NCI-H1105 (cell line): ENCODE measurements around the gene OTOP1.
A peak's percentile ranks its signal among the peaks of the same experiment; 100 is the strongest.
"Not testable (repeated sequence)": the region's sequence is repeated elsewhere in the genome, so short reads cannot be mapped to it uniquely, and the experiment has no call there.

Experiments used
- DNase-seq: peaks from one replicate; lab custom pipeline; 2025; lab: John Stamatoyannopoulos, UW

The OTOP1 gene, protein sequence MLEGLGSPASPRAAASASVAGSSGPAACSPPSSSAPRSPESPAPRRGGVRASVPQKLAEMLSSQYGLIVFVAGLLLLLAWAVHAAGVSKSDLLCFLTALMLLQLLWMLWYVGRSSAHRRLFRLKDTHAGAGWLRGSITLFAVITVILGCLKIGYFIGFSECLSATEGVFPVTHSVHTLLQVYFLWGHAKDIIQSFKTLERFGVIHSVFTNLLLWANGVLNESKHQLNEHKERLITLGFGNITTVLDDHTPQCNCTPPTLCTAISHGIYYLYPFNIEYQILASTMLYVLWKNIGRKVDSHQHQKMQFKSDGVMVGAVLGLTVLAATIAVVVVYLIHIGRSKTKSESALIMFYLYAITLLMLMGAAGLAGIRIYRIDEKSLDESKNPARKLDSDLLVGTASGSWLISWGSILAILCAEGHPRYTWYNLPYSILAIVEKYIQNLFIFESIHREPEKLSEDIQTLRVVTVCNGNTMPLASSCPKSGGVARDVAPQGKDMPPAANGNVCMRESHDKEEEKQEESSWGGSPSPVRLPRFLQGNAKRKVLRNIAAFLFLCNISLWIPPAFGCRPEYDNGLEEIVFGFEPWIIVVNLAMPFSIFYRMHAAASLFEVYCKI

DNA sequence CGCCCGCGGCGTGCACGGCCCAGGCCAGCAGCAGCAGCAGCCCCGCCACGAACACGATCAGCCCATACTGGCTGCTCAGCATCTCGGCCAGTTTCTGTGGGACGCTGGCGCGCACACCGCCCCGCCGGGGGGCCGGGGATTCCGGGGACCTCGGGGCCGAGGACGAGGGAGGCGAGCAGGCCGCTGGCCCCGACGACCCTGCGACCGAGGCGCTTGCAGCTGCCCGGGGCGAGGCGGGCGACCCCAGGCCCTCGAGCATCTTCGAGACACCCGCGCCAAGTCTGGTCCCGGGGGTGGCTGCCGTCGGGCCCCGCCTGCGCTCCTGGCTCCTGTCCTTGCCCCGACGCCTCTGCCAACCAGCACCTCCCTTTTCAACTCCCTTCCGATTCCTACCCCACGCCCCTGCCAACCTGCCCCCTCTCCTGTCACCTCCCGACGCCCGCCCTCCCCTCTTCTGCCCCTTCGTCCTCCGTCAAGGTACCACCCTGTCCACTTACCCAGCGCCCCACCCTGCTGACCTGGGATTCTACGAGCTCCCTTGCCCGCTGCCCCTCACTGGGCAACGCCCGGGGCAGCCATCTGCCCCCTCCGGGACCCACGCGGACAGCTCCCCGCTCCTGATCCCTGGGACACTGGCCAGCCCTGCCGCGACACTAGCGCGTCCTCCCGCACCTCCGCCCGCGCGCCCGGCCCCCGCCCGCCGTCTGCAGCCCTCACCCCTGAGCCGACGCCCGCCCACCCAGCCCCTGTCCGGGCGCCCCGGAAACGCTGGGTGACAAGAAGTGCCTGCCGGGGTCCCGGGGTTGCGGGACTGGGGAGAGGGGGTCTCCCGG lies at the start of gene OTOP1:
Gene OTOP1 (minus strand): TSS at position 324 of the 833 bp plus-strand sequence. CDS start 65 bp downstream, at position 259.
- DNase-seq, result no peak

DNA sequence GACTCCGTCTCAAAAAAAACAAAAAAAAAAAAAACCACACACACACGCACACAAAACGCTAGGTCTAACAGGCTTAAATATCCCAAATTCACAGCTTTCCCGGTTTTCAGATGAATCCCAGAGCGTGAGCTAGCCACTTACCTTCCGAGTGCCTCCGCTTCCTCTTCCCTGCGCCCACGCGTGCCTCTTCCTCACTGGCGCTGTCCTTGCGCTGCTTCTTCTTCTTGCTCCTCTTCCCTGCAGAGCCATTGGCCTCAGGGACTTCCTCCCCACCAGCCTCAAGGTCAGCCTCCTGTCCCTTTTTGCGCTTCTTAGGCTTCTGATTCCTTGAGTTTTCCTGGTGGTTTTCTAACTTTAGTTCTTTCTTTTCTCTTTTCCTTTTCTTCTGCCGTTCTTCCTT lies 47.5 kb upstream of the OTOP1 start:
- DNase-seq, result no peak

DNA sequence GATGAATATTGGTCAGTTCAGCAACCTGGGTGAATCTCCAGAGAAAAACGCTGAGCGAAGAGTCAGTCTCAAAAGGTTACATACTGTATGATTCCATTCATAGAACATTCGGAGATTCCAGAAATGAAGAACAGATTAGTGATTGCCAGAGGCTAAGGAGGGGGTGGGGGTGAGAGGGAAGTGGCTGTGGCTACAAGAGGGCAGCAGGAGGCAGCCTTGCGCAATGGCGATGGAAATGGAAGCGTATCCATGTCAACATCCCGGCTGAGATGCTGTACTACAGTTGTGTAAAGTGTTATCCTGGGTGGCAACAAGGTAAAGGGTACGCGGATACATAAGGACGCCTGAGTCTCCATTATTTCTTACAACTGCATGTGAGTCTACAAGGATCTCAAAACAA lies 45.2 kb upstream of the OTOP1 start:
- no peak for DNase-seq

DNA sequence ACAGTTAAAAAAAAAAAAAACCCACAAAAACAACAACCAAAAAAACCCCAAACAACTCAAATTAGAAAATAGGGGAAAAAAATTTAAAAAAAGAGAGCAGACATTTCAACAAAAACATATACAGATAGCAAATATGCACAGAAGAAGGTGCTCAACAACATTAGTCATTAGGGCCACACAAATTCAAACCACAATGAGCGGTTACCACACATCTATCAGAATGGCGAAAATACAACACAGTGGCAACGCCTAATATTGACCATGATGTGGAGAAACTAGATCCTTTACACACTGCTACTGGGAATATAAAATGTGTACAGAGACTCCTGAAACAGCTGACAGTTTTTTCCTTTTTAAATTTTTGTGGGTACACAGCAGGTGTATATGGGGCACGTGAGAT lies 43.8 kb upstream of the OTOP1 start:
- no peak for DNase-seq

DNA sequence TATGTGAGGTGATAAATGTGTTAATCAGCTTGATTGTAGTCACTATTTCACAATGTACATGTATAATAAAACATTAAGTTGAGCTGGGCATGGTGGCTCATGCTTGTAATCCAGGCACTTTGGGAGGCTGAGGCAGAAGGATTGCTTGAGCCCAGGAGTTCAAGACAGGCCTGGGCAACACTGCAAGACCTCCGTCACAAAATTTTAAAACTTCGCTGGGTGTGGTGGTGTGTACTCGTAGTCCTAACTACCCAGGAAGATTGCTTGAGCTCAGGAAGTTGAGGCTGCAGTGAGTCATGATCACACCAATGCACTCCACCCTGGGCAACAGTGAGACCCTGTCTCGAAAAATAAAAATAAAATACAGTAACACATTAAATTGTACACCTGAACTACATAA lies 43.1 kb upstream of the OTOP1 start:
- DNase-seq, result no peak

DNA sequence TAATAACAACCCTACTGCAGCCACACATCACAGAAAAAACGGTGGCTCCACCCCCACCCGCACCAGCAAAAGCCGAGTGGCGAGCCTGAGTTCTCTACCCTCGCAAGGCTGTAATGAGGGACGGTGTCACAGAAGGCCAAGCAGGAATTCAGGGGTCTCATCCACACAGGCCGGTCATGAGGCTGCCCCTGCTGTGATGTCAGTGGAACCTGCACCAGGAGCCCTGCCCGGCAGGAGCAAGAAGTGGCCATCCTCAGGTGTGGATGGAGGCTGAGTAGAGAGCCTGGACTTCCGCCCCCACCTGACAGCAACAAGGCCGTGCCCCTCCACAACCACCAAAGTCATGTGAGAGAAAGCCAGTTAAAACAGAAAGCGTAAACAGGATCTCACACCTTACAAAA lies 42.6 kb upstream of the OTOP1 start:
- no peak for DNase-seq

DNA sequence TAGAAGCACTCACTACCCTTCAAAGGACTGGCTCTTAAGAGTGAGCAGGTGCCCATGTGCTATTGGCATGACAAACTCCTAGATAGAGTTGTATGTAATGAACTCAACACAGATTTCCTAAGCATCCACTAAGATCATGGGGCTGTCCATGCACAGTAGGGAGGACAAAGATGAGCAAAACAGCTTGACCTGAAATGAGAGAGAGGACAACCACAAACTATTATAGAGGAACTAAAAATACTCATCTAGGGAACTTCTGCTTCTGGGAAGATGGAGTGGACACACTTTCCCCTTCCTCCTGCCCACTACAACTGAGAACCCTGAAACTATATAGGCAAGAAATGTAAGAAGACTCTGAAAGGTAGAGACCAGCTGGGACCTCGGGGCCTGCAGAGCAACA lies 42.0 kb upstream of the OTOP1 start:
- no peak for DNase-seq

DNA sequence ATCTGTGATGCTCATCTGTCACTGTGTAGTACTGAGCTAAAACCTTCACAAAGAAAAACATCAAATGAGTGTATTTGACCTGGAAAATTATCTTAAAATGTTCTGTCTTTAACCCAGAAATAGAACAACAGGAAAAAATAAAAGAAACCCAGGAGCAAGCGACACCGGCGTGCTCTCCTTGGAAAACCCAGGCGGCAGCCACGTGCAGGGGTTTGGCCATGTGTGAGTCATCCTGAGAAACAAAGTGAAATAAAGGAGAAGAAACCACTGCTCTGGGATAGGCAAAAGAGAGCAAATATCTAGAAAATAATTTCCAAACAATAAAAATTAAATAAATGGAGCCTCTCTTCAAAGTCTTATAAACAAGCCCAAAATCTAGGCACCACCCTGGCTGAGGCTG lies 41.3 kb upstream of the OTOP1 start:
- DNase-seq, result no peak

DNA sequence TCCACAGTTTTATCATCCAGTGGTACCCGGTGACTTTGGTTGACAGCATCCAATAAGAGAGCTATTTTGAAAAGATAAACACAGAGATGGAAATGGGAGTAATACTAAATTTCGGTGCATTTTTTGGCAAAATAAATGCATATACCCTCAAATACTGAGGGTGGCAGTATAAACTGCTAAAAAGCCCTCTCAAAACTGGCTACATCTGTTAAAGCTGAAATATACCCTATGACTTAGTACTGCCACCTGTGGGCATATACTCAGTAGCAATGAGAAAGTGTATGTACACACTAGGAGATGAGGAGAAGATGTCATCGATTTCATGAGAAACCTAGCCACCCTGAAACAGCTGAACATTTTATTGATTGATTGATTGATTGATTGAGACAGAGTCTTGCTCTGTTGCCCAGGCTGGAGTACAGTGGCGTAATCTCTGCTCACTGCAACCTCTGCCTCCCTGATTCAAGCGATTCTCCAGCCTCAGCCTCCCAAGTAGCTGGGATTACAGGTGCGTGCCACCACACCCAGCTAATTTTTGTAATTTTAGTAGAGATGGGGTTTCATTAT lies 33.5 kb upstream of the OTOP1 start:
- DNase-seq, result no peak

DNA sequence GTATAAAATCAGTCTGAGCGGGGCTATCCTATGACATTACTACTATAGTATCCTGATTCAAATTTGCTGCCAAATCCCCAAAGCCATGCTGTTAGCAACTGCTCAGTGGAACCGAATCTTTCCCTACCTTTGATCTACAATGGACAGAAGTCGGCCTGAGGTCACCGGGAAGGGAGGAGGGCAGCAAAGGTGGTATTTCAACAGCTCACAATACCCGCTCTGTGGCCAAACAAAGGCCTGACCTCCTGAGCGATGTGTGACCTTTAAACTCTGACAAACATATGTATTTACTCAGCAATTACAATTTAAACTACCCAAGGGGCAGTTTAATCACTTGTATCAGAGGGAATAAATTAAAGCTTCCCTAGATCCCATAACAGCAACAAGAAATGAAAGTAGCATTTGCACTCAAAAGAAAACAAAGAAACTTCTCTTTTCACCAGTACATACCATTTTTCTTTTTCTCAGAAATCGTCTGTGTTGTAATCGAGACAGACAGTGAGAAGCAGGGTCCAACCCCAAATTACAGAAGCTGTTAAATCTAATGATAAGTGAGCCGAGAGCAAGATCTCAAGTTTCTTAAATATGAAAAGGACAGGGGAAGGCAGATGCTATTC lies 32.9 kb upstream of the OTOP1 start:
- DNase-seq, result no peak

DNA sequence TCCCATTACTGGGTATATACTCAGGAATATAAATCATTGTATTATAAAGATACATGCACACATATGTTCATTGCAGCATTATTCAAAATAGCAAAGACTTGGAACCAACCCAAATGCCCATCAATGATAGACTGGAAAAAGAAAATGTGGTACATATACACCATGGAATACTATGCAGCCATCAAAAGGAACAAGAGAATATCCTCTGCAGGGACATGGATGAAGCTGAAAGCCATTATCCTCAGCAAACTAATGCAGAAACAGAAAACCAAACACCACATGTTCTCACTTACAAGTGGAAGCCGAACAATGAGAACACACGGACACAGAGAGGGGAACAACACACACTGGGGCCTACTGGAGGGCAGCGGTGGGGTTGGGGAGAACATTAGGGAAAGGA lies 31.0 kb upstream of the OTOP1 start:
- not testable (repeated sequence) for DNase-seq

DNA sequence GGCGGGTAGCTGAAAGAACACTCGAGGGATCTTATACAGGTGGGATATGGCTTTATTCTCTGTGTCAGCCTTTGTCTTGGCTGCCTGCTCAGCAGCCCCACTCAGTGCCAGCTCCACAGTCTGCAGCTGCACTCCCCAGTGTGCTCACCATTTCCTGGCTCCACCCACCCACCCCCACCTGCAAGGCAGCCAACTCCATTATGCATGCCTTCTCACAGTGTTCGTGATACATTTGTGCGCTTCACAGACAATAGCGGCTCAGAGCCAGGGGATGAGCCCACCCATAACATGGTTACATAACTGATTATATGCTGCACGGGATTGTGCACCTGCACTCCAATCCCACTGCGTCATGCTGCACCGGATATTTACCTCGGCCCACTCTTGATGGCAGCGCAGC lies 30.1 kb upstream of the OTOP1 start:
- no peak for DNase-seq

DNA sequence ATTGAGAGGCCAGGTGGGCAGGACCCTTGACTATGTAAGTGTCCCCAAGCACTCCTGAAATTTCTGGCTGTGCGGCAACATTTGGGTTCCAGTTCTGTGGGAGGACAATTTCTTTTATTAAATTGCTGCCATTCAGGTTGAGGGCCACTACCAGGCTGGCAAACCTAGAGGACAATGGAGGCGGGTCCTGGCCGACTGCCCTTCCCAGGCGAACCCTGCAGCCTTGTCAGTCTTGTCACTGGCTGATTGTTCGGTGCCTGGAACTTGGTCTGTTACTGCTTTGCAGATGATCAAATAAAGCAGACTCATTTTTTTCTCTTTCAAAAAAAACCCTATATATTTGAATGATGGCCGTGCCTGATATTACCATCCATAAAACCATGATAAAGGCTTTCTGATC lies 27.9 kb upstream of the OTOP1 start:
- no peak for DNase-seq

DNA sequence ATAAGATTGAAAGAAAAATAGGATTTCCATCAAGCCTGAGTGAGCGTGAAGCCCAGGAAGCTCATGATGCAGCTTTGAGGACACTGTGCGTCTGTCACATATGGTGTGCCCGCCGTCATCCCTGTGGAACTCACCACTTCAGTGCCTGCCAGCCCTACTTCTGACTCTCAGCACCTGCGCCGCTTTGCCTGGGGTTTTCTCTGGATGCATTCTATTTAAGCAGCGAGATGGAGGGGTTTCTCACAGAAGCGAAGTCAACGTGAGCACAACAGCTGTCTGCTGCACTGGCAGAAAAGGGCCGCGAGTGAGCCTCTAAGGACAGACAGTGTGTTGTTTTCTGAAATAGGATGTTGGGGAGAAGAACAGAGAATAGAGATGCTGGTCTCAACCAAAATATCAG lies 27.5 kb upstream of the OTOP1 start:
- DNase-seq, result no peak

DNA sequence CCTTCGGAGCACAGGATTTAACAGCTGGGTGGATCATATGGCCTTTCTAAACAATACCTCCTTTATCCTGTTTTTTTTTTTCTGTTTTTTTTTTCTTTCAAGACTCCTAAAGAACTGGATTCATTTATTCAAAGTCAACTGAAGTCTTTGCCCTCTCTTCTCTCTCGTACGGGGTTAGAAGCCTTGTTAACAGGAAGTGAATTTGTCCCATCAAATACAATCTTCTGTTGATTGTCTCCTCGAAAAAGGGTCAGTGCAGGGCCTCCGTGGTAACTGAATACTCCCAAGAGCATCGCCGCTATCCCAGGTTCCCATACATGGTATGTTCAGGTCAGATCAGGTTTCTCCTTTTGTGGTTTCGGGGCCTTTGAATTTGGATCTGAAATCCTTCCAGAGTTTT lies 23.1 kb upstream of the OTOP1 start:
- DNase-seq, result no peak

DNA sequence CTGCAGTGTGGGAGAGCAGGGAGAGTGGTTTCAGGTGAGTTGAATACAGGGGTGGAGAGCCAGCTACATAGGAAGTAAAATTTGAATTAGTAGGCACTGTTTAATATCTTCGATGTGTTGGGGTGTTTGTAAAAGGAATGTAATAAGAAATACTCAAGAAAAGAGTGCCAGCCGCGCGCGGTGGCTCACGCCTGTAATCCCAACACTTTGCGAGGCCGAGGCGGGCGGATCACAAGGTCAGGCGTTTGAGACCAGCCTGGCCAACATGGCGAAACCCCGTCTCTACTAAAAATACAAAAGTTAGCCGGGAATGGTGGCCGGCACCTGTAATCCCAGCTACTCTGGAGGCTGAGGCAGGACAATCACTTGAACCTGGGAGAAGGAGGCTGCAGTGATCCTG lies 22.6 kb upstream of the OTOP1 start:
- not testable (repeated sequence) for DNase-seq

DNA sequence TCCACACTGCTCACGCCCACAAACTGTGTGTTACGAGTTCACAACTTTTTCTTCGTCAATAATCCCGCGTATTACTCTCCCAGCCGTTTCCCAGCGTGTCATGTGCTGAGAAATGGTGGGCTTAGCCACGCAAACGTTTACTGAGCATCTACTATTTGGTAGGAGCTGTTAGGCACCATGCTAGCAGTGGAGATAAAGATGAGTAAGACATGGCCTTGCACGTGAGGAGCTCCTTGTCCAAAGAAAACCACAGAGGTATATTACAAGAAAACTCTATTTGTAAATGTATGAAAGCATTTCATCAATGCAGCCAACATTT lies 22.1 kb upstream of the OTOP1 start:
- DNase-seq, result no peak

DNA sequence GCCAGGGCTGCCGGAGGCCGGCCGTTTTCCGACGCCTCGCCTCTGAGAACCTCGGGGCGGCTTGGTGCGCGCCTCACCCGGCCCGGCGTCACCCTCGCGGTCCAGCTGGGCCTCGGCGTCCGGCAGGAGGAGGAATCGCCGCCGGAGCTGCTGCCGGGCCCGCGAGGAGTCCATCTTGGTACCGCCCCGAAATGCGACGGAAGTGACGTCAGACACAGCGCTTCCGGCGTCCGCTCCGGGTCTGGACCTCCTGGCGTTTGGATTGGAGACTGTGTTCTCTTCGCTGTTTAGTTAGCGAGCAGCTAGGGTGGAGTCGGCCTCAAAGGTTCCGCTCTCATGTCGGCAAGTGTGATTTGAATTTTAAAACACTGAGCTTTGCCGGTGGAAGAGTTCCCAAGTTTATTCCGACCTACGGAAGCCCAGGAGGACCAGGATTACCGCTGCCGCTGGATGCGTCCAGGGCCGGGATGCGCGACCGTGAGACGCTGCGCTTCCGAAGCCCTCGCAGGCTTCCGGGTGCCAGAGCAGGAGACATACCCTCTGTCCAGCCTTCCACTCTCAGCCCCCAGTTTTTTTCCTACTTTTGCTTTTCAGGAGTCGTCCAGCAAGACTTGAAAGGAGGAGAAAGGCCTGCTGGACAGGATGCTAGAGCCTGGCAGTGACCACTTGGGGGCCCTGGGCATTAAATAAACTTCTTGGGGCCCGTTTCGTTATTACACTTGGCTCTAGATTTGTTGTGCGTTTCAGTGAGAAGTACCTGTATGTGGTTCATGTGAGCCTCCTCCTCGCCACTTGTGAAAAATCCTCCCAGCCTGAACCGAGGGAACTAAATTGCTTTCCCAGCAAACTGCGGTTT lies 21.5 kb upstream of the OTOP1 start, which contains the start of gene TMEM128:
Gene TMEM128 (minus strand): TSS at position 195 of the 856 bp plus-strand sequence. CDS start 21 bp downstream, at position 174.
- peak; percentile 71 for DNase-seq

DNA sequence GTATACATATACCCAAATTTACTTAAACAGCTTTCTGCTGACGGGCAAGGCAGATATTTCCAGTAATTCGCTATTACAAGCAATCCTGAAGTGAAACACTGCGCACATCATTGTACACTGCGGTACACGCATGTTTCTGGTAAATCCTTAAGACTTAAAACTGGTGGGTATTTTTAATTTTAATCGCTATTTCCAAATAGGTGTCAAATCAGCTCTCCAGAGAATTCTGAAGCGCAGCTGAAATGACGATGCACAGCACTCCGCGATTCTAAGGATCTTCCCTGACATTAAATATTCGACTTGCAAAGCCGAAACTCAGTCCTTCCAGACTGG lies 20.9 kb upstream of the OTOP1 start:
- DNase-seq, result no peak

DNA sequence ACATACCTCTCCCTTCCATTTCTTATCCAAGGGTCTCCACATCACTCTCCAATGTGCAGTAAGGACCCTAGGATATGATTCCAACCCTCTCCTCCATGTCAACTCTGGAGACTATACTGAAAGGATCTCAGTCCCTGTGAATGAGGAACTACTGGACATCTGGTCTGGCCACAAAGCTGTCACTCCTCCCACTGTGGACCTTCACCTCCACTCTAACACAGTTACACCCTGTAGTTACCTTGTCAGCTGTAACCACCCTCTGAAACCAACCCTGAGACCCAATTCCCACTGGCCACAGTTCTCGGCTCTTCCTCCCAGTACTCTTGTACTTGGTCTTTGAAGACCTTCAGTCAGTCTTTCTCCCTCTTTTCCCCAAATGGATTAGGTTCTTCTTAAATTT lies 18.4 kb upstream of the OTOP1 start:
- DNase-seq, result no peak

DNA sequence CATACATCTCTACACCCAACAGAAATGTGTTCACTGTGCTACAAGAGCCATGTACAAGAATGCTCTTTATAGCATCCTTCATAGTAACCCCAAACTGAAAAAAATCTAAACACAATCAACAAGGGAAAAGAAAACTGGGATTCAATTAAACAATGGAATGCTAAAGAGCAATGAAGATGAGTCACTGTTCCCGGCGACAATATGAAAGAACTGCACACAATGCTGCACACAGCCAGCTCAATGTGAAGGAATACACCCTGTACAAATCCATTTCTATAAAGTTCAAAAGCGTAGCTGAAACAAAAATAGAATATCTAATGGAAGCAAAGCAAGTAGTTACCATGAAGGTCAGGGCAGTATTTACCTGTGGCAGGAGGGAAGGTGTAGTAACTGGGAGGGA lies 12.8 kb upstream of the OTOP1 start:
- not testable (repeated sequence) for DNase-seq
